HL-60/S4 (cell line): ENCODE results near the gene MAP3K4.

Experiments
- in situ Hi-C: fragments of 300-500 bp; cut with MboI; formaldehyde crosslinking; loops from 2 replicates; pipeline ENCODE4 v1.14.3; 2022; ENCODE audit warnings: low sequenced_read_pairs

Gene MAP3K4, protein sequence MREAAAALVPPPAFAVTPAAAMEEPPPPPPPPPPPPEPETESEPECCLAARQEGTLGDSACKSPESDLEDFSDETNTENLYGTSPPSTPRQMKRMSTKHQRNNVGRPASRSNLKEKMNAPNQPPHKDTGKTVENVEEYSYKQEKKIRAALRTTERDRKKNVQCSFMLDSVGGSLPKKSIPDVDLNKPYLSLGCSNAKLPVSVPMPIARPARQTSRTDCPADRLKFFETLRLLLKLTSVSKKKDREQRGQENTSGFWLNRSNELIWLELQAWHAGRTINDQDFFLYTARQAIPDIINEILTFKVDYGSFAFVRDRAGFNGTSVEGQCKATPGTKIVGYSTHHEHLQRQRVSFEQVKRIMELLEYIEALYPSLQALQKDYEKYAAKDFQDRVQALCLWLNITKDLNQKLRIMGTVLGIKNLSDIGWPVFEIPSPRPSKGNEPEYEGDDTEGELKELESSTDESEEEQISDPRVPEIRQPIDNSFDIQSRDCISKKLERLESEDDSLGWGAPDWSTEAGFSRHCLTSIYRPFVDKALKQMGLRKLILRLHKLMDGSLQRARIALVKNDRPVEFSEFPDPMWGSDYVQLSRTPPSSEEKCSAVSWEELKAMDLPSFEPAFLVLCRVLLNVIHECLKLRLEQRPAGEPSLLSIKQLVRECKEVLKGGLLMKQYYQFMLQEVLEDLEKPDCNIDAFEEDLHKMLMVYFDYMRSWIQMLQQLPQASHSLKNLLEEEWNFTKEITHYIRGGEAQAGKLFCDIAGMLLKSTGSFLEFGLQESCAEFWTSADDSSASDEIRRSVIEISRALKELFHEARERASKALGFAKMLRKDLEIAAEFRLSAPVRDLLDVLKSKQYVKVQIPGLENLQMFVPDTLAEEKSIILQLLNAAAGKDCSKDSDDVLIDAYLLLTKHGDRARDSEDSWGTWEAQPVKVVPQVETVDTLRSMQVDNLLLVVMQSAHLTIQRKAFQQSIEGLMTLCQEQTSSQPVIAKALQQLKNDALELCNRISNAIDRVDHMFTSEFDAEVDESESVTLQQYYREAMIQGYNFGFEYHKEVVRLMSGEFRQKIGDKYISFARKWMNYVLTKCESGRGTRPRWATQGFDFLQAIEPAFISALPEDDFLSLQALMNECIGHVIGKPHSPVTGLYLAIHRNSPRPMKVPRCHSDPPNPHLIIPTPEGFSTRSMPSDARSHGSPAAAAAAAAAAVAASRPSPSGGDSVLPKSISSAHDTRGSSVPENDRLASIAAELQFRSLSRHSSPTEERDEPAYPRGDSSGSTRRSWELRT (N-terminal part only)

DNA sequence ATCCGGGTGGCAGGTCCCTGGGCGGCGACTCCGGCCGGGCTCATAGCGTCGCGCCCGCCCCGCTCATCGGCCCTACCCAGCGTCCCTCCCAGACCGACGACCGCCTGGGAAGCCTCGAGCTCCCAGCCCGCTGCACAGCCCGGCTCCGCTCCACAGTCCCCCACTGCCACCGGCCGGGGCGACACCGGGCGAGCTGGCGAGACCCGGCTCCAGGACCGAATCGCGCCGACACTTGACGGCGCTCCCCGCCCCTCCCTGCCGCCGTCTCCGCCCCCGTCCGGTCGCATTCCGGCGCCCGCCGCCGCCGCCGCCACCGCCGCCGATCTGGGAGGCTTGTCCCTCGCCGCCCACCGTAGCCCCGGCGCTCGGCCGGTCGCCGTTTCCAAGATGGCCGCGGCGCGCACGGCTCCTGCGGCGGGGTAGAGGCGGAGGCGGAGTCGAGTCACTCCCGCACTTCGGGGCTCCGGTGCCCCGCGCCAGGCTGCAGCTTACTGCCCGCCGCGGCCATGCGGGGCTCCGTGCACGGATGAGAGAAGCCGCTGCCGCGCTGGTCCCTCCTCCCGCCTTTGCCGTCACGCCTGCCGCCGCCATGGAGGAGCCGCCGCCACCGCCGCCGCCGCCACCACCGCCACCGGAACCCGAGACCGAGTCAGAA, at the start of gene MAP3K4:
MAP3K4 (plus strand) TSS at position 364 of the 655 bp plus-strand sequence; CDS start at position 527, 163 bp downstream.
- in situ Hi-C loops: no loop called here

DNA sequence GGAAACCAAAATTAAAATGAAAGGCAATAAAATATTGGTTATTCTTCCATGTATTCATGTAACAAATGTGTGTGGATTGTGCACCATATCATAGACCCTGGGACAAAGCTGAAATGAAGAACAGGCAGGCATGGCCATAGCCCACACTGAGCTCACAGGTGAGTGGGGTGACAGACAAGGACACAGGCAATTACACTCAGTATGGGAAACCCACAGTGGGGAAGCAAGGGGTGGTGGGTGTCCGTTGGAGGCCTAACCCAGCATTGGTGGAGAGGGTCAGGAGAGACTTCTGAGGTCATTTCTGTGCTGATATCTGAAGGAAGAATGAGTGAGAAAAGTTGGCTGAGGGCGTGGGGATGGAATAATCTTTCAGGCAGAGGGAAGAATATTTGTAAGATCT, 47.6 kb upstream of the MAP3K4 start:
- in situ Hi-C loops: no loop called here

DNA sequence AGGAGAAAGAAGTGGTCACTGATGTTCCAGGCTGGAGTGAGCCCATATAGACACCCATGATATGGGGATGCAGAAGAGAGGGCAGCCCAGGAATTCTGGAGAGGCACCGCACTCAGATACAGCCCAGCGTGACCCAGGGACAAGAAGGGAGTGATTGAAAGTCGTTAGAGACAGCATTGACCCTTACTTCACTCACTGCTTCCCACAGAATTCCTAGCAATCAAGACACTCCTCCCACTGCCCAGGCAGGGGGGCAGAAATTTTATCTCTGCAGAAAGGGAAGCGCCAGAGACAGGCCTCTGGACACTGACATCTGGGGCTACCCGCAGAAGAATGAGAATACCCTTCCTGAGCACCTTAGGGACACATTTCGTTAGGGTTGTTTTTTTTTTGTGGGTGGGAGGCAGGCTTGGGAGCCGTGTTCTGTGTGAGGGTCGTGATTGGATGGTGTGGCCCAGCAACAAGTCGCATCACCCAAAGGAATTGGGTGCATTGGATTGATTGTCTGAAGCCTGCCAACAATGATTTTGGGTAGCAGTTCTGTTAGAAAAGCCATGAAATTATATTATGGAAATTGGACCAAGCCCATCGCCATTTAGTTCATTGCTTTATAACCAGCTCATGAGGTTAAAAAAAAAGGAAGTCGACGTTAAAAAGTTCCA, 45.9 kb upstream of the MAP3K4 start:
- in situ Hi-C loops: no loop called here

DNA sequence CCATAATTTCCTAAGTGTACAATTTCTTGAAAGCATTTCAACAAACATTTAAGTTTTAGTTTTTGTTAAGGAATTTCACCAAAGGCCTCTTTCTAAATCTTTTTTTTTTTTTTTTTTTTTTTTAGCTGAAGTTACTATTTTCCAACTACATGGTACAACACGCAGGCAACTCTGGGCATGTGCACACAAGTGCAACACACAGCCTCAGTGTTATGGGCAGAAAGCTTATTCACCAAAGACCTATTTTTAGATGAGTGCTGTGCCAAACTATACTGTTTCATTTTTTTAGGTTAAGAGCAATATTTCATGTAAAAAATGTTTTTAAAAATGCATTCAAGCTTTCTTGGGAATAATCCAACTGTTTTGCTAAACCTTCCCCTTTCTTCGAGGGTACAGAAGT, 42.0 kb upstream of the MAP3K4 start:
- in situ Hi-C loops: no loop called here

DNA sequence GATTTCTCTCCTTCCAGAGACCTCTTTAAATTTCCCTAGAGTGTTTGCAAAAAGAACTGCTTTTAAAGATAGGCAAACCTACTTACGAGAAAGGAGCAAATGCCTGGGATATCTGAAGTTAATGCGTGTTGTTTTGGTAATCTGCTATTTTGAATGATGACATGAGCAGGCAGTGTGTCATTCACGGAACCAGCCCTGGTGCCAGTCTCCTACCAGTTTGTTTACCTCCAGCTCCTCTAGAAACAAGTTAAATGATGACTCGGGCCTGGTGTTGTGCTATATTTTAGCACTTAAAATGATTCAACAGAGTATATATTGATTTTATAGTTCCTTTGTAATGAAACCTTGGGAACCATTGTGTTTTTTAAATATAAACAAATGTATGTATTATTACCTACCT, 41.1 kb upstream of the MAP3K4 start:
- in situ Hi-C loops: no loop called here

DNA sequence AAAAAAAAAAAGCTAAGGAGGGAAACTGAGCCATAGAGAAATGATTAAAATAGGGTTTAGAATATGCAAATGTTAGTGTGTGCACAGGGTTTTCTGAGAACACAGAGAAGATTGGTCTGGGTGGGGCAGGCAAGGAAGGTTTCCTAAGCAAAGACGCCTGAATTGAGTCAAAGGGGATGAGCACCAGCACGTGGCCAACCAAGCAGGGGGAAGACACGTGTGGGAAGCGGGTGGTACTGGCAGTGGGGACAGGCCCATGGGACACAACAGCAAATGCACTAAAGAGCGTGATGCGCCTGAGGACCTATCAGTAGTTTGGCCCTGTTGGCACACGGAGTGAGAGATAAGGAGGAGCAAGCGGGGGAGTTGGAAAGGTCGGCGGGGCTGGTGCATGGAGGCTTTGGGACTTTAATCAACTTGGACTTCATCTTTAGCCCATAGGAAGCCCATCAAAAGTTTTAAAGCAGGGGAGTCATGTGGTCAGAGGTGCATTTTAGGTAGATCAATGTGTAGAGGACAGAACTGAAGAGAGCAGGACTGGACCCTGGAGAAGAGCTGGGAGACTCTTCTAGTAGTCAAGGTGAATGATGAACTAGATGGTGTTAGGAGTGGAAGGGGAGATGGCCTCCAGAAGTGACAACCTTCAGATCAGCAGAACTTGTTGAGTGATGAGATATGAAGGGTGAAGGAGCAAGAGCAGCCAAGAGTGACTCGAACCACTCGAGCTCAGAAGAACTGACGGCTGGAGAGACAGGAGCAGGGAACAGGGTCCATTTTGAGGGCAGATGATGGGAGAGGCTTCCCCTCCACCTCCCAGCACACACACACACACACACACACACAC, 40.2 kb upstream of the MAP3K4 start:
- in situ Hi-C loops: no loop called here

DNA sequence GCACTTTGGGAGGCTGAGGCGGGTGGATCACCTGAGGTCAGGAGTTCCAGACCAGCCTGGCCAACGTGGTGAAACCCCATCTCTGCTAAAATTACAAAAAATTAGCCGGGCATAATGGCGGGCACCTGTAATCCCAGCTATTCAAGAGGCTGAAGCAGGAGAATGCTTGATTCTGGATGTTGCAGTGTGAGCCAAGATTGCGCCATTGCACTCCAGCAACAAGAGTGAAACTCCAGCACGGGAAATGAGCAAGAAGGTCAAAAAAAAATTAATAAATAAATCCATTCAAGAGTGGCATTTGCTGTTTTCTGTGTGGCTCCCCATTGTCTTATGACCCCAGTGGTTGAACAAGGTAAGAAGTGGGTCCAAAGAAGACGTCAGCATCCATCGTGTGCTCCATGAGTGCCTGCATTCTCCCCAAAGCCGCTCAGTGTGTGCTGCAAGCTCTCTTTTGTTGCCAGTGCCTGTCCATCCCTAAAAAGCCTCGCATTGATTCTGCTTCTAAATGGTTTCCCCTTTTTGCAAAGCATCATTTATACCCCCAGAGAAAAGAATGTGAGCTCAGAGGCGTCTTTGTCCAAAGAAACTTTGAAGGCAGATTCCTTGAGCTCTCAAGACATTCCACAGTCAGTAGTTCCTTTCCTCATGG, 38.8 kb upstream of the MAP3K4 start:
- in situ Hi-C loops: no loop called here

DNA sequence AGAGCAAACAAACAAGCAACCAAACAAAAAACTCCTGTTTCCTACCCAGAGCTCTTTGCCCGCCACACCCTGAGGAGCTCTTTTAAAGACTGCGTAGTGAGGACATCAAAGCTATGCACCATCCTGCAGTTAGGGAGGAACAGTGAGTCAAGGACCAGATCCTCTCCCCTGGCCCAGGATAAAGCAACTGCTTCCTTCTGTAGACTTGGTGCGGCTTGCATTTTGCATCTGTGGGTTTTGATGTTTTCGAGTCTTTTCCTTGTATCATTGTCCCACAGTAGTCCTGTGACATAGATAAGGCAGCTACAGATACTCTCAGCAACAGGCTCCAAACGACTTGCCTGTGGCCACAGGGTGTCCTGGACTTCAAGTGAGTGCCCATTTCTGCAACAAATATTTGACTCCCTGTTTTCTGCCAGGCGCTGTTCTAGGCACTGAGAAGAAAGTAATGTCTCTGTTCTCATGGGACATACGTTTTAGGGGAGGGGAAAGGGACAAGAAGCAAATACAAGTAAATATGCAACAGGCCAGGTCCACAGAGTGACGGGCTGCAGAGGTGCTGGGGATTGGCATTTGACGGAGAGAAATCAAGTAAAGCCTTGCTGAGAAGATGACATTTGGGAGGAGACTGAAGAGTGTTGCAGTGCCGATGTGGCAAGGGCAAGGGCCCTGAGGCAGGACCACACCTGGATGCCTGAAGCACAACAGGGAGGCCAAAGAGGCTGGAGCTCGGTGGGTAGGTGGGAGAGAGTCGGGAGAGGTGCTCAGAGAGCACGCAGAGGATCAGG, 35.9 kb upstream of the MAP3K4 start:
- in situ Hi-C loops: no loop called here

DNA sequence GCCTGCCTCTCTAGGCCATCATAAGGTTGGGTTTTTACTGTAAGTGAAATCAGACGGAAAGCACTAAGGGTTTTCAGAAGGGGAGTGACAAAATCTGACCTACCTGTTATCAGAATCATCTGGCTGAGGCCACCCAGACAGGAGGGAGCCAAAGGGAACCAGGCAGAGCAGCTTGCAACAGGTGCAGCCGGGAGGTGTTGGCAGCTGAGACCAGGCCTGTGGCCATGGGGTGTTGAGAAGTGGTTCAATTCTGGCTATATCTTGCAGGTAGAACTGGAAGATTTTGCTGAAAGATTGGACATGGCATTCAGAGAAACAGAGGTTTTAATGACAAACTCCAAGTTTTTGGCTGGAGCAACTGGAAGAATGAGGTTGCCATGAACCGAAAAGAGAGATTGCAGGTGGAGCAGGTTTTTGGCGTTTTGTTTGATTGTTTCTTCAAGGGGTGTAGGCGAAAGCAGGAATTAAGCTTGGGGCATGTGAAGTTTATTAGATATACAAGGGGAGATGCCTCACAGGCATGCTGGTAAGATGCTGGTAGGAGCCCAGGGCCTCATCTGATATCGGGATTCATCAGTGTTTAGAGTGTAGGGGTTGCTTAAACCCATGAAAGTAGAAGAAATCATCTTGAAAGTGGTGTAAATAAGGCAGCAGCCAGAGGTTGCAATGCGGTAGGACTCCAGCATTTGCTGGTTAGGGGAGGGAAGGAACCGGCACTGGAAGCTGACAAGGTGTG, 35.1 kb upstream of the MAP3K4 start:
- in situ Hi-C loops: no loop called here

DNA sequence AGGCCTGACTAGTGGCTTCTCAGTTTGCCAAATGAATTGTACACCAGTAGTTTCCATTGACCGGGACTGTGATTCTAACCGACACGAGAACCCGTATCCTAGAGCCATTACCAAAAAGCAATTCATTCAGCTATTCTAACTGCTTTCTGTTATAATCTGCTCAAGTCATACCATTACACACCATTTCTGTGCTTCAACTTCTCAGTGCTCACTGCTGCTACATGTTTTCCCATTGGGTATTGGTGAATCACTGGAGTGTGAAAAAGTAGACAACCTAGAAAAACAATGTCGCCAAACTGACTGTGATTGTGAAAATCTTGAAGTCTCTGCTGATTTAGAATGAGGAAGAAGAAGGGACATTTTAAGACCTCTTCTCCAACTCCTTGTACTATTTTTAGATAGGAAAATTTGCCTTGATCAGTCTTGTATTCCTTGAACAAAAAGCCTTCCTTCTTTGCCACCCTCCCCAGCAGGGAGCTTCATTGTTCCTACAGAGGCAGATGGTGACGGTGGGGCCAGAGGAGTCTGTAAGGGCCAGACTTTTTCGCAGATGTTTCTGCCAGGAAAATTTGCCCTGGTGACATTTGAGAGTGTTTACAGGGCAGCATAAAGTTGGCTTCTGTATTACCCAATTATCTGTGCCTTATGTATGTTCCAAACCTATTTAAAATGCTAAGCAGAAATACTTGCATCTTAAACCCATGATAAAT, 31.7 kb upstream of the MAP3K4 start:
- in situ Hi-C loops: no loop called here

DNA sequence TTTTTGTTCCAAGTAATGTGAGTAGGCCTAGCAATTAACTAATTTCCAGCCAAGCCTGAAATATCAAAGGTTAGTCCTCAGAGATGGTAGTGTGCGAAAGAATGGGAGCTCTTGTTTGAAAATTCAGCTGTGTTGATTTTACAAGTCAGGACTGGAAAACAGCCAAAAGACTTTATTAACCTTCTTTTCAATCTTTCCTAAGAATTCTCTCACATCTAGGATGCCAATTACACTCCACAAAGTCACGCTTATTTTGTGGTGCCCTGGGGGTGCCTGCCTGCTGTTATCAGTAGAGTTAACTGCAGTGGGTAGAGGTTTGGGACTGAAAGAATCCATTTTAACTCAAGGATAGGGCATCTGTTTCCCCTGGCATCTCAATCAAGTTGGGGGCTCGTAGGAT, 30.7 kb upstream of the MAP3K4 start:
- in situ Hi-C loops: no loop called here

DNA sequence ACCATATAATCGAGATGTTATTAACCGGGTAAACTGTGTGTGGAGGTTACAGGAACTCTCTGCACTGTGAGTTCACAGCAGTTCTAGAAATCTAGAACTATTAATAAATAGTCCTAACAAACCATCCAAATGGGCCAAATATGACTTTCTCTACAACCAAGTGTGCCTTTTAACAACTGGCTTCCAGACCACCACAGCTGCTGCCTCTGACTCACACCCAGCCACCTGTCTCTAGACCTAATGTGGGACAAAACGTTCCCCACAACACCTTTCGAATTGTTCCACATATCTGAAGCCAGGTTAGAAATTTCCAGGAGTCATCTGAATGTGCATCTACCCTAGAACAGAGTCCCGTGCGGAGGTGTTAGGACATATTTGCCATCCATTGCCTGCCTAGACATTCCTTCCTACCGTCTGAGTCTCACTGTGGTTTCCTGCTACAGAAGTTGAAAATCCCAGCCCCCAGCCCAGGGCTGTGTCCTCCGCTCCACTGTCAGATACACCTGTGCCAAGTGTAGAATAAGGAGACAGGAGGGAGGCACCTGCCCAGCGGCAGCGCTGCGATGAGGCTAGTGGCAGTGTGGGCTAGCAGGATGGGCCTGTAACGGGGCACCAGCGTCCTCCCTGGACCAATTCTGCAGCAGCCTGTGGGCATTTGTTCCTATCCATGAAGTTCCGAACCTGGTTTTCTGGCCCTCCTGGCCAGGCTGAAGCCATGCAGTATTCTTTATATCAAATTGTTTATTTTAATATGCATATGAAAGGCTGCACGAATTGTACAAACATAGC, 28.5 kb upstream of the MAP3K4 start:
- in situ Hi-C loops: no loop called here

DNA sequence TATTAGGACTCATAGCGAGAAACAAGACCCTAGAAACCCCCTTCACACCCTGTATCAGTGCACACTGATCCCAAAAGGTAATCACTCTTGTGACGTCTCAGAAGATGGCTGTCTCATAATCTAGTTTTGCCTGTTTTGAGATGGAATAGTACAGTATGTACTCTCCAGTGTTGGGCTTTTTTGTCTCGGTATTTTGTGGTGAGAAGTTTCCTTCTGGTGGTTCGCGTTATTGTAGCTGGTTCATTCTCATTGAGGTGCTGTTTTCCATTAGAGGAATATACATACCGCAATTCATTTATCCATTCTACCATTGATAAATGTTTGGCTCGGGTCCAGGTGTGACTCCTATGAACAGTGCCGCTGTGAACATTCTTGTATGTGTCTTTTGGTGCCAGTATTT, 27.9 kb upstream of the MAP3K4 start:
- in situ Hi-C loops: no loop called here

DNA sequence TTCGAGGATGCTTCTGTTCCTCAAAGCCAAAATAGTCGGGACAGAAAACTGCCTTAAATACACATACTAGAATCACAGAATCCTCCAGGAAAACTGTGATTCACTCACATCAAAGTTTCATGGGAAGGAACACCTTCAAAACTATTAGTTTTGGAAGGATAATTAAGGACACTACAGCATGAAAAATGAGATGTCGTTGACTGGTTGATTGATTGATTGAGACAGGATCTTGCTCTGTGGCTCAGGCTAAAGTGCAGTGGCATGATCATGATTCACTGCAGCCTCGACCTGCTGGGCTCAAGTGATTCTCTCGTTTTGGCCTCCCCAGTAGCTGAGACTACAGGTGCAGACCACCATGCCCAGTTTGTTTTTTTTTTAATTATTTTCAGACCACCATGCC, 25.7 kb upstream of the MAP3K4 start:
- in situ Hi-C loops: no loop called here

DNA sequence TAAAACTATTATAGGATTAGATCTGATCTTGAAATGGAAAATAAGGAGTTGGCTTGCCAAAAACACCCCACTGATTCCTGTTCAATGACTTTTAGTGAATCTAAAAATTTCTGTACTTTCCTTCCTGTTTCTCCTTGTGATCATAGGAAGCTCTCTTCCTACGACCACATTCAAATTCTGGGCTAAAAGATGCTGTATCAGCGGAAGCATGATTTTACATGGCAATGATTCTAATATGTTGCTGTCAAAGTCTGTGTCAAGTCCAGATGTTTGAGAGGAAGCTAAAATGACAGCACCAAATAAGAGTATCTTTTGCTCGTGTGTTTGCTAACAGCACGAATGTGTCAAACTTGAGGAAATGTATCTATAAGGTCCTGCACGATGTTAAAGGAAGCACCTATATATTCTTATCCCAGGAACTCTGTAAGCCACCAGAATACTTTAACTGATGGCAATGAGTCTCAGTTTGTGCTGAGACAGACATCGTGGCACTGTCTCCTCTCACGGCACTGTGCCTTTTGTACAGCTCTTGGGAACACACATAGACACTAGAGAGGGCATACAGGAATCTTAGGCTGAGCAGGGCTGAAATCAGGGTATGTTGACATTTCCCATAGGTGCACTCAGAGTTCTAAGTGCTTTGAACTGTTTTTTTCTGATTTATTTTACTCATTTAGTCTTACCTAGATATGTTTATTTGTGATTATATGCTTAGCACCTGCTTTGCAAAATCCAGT, 24.9 kb upstream of the MAP3K4 start:
- in situ Hi-C loops: no loop called here
